Cerebellar cortex (tissue), 1 donor: ENCODE data around the gene HID1.
"Not testable (repeated sequence)": the region's sequence is repeated elsewhere in the genome, so short reads cannot be mapped to it uniquely, and the experiment has no call there.

Experiments used
- DNase-seq: peaks from one replicate; pipeline ENCODE4 v3.0.0-alpha.2; 2015; ENCODE audit warnings: low spot score

Gene HID1

GRCh38 chr17:74970395-74970794 lies 2.2 kb downstream of the HID1 start:
- DNase-seq = no peak

- not testable (repeated sequence) for DNase-seq
Observed at GRCh38 chr17:74969501-74969900, 3.1 kb downstream of the HID1 start.

- DNase-seq = no peak
Observed at GRCh38 chr17:74968361-74968780, 4.2 kb downstream of the HID1 start.

GRCh38 chr17:74964988-74965622 lies 7.5 kb downstream of the HID1 start:
- no peak for DNase-seq

- no peak for DNase-seq
Observed at GRCh38 chr17:74964246-74964761, 8.3 kb downstream of the HID1 start.

GRCh38 chr17:74963656-74964055 lies 8.9 kb downstream of the HID1 start:
- no peak for DNase-seq

- DNase-seq = no peak
Observed at GRCh38 chr17:74962622-74963394, 9.8 kb downstream of the HID1 start.

- peak; percentile 96 for DNase-seq
Observed at GRCh38 chr17:74961657-74962350, 10.8 kb downstream of the HID1 start.

GRCh38 chr17:74960570-74961342 lies 11.8 kb downstream of the HID1 start:
- peak; percentile 77 for DNase-seq

- DNase-seq = peak; percentile 63
Observed at GRCh38 chr17:74959826-74960515, 12.6 kb downstream of the HID1 start.

GRCh38 chr17:74957935-74958740 lies 14.4 kb downstream of the HID1 start:
- peak; percentile 65 for DNase-seq

- DNase-seq = no peak
Observed at GRCh38 chr17:74956093-74956492, 16.5 kb downstream of the HID1 start.

GRCh38 chr17:74954665-74955421 lies 17.7 kb downstream of the HID1 start:
- DNase-seq = no peak

- DNase-seq = no peak
Observed at GRCh38 chr17:74954115-74954514, 18.4 kb downstream of the HID1 start.

- no peak for DNase-seq
Observed at GRCh38 chr17:74953134-74953687, 19.3 kb downstream of the HID1 start.

GRCh38 chr17:74952431-74953133 lies 20.0 kb downstream of the HID1 start:
- no peak for DNase-seq

- DNase-seq = no peak
Observed at GRCh38 chr17:74951680-74952421, 20.7 kb downstream of the HID1 start.

- DNase-seq = no peak
Observed at GRCh38 chr17:74951065-74951464, 21.5 kb downstream of the HID1 start.
